Breast epithelium (tissue), 3 donors: ENCODE measurements around the gene CAPN15.

ENCODE experiments used
- CTCF ChIP-seq, 3 donors: fragments of 450-650 bp; IDR thresholded peaks; one replicate each; pipeline ENCODE4 v1.5.1; 2016 to 2017; ENCODE audit warnings: antibody characterized with exemption in 3 of 3, mild to moderate bottlenecking in 3 of 3, moderate library complexity in 3 of 3
- POLR2A ChIP-seq: fragments of 450-650 bp; IDR thresholded peaks from one replicate; pipeline ENCODE4 v1.6.1; 2016; ENCODE audit warnings: antibody characterized with exemption, mild to moderate bottlenecking, moderate library complexity

- no peak for TF ChIP-seq CTCF (IDR thresholded peaks at IDR 0.05)
- no peak for TF ChIP-seq POLR2A
Observed at GRCh38 chr16:577796-578195, 50.3 kb downstream of the CAPN15 start.
